Endothelial cell (in vitro differentiated cells): ENCODE data around the gene BLID. TPM values are rescaled to one million over a fixed set of nuclear protein-coding genes. Genes with fewer than 3 reads are reported as not detected.

ENCODE experiments used
- DNase-seq: peaks from one replicate; pipeline ENCODE4 v3.0.0; 2021; ENCODE audit warnings: low spot score
- H3K27ac Mint-ChIP-seq: one replicate; pipeline ENCODE4 v1.8.0; 2021; ENCODE audit warnings: mixed read lengths, inconsistent platforms; ENCODE audit not compliant: unreplicated experiment
- H3K27me3 Mint-ChIP-seq: one replicate; pipeline ENCODE4 v1.8.0; 2021; ENCODE audit warnings: mild to moderate bottlenecking, moderate library complexity, mixed read lengths, inconsistent platforms; ENCODE audit not compliant: unreplicated experiment
- H3K36me3 Mint-ChIP-seq: one replicate; pipeline ENCODE4 v1.8.0; 2021; ENCODE audit warnings: mild to moderate bottlenecking, low read depth, mixed read lengths, inconsistent platforms; ENCODE audit not compliant: unreplicated experiment
- H3K4me1 Mint-ChIP-seq: one replicate; pipeline ENCODE4 v1.8.0; 2021; ENCODE audit warnings: mild to moderate bottlenecking, mixed read lengths, inconsistent platforms; ENCODE audit not compliant: unreplicated experiment
- H3K4me3 Mint-ChIP-seq: one replicate; pipeline ENCODE4 v1.8.0; 2021; ENCODE audit warnings: mild to moderate bottlenecking, mixed read lengths, inconsistent platforms; ENCODE audit not compliant: unreplicated experiment
- H3K9me3 Mint-ChIP-seq: one replicate; pipeline ENCODE4 v1.8.0; 2021; ENCODE audit warnings: mixed read lengths, inconsistent platforms; ENCODE audit not compliant: unreplicated experiment
- total RNA-seq: library from RNA; stranded (reverse); fragmentation: NEBNext Ultra II Directional; extraction: Animal tissue kit (Norgen Biotek cat#: 25700); gene quantifications from one replicate; pipeline ENCODE4 v1.2.1, GENCODE V29; 2021; ENCODE audit not compliant: unreplicated experiment
- TF ChIP-seq, protein P1 (sequence below): fragments of 200-600 bp; sonication (generic); IDR thresholded peaks from one replicate; pipeline ENCODE4 v1.5.0; 2021; ENCODE audit warnings: antibody characterized with exemption; ENCODE audit not compliant: unreplicated experiment

Gene BLID
- total RNA-seq, 1 donor from 2014 or later = not detected

GRCh38 chr11:122141725-122142124, 25.7 kb upstream of the BLID start:
- TF ChIP-seq, protein P1, sequence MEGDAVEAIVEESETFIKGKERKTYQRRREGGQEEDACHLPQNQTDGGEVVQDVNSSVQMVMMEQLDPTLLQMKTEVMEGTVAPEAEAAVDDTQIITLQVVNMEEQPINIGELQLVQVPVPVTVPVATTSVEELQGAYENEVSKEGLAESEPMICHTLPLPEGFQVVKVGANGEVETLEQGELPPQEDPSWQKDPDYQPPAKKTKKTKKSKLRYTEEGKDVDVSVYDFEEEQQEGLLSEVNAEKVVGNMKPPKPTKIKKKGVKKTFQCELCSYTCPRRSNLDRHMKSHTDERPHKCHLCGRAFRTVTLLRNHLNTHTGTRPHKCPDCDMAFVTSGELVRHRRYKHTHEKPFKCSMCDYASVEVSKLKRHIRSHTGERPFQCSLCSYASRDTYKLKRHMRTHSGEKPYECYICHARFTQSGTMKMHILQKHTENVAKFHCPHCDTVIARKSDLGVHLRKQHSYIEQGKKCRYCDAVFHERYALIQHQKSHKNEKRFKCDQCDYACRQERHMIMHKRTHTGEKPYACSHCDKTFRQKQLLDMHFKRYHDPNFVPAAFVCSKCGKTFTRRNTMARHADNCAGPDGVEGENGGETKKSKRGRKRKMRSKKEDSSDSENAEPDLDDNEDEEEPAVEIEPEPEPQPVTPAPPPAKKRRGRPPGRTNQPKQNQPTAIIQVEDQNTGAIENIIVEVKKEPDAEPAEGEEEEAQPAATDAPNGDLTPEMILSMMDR = no peak
- Mint-ChIP-seq H3K4me3 (no peak overlapping the region), H3K36me3 (no peaks in the 10 kb centered on the region), H3K27me3 (no peaks in the 10 kb centered on the region), H3K9me3 (no peaks in the 10 kb centered on the region), H3K4me1 (peaks cover 6% of the 10 kb centered on the region), H3K27ac (no peak overlapping the region)
- DNase-seq = no peak

DNA sequence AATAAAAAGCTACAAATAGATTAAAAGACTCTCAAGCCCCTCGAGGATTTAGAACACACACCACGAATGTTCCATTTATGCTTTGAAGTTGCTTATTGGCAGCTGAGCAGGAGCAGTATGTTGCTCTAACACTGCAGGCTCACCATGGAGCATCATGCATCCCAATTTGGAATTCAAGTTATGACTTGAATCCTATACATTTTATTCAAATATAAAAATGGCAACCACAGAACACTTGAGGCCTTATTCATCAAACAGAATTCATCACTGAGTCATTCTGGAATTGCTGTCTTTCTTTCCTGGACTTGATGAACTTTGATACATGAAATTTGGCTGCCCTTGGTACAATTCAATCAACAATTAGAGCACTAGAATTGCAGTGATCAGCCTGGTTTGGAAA, 24.5 kb upstream of the BLID start:
- DNase-seq = no peak
- Mint-ChIP-seq H3K27me3 (no peaks in the 10 kb centered on the region), H3K9me3 (no peaks in the 10 kb centered on the region), H3K4me1 (peaks cover 6% of the 10 kb centered on the region), H3K4me3 (no peak overlapping the region), H3K27ac (no peak overlapping the region), H3K36me3 (no peaks in the 10 kb centered on the region)
- TF ChIP-seq, protein P1 = no peak

- Mint-ChIP-seq H3K9me3 (no peaks in the 10 kb centered on the region), H3K4me1 (peaks cover 6% of the 10 kb centered on the region), H3K4me3 (no peak overlapping the region), H3K27me3 (no peaks in the 10 kb centered on the region), H3K27ac (no peak overlapping the region), H3K36me3 (no peaks in the 10 kb centered on the region)
- TF ChIP-seq, protein P1 = no peak
- DNase-seq = no peak
Observed at GRCh38 chr11:122139595-122139866, 23.5 kb upstream of the BLID start.

GRCh38 chr11:122138744-122139594, 23.0 kb upstream of the BLID start:
- no peaks in the 10 kb centered on the region for H3K36me3 Mint-ChIP-seq
- H3K27me3 Mint-ChIP-seq = no peaks in the 10 kb centered on the region
- H3K27ac Mint-ChIP-seq = no peak overlapping the region
- DNase-seq = no peak
- no peaks in the 10 kb centered on the region for H3K9me3 Mint-ChIP-seq
- no peak overlapping the region for H3K4me3 Mint-ChIP-seq
- peaks cover 6% of the 10 kb centered on the region for H3K4me1 Mint-ChIP-seq
- TF ChIP-seq, protein P1 = no peak

DNA sequence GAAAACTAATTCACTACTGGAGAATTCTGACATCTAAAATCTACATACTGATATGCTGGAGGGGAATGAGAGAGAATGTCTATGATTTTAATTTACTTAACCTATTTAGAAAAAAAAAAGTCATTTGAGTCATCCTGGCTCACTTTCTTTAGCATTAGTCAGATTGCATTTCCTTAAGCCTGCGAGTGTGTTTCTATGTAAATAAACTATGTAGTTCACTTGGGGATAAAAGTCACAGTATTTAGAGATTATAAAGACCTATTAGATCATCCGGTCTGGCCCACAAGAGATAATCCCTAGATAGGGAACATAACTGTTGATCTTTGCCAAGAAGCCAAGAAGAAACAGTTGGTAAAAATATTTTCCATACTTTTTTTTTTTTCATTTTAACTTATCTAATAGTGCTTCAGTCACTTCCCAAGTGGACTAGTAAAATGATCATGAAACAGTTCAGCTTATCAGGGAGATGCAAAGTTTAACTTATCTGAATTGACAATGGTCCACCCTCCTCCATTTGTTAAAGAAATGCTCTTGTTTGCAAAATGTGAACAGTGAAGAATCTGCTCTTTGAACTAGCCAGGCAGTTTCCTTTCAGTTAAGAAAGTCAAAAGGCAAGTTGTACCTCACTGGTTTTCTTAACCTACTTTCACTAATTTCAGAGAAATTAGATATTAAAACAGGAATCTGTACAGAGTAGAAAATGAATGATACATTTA, 21.2 kb upstream of the BLID start:
- Mint-ChIP-seq H3K27ac (no peak overlapping the region), H3K9me3 (no peaks in the 10 kb centered on the region), H3K27me3 (no peaks in the 10 kb centered on the region), H3K36me3 (no peaks in the 10 kb centered on the region), H3K4me1 (peaks cover 6% of the 10 kb centered on the region), H3K4me3 (no peak overlapping the region)
- DNase-seq = no peak
- TF ChIP-seq, protein P1 = no peak
